Measurements from ENCODE around the gene CDH12.

CDH12 gene

GRCh38 chr5:21806271-21806670 lies 1046.9 kb downstream of the CDH12 start:
- no peaks in the 10 kb centered on the region for H3K9me3 ChIP-seq (ENCODE audit: insufficient read depth, low read depth, low read length)
- no peaks in the 10 kb centered on the region for H3K36me3 ChIP-seq (ENCODE audit: insufficient read depth, low read depth, low read length)
- H3K4me3 ChIP-seq (ENCODE audit: low read length): no peak overlapping the region
- no peak overlapping the region for H3K27ac ChIP-seq (ENCODE audit: low read length)
- no peaks in the 10 kb centered on the region for H3K27me3 ChIP-seq (ENCODE audit: insufficient read depth, low read length)
- no peak overlapping the region for H3K9ac ChIP-seq (ENCODE audit: low read depth, low read length)
- no peaks in the 10 kb centered on the region for H3K4me1 ChIP-seq (ENCODE audit: insufficient read depth, low read length)

DNA sequence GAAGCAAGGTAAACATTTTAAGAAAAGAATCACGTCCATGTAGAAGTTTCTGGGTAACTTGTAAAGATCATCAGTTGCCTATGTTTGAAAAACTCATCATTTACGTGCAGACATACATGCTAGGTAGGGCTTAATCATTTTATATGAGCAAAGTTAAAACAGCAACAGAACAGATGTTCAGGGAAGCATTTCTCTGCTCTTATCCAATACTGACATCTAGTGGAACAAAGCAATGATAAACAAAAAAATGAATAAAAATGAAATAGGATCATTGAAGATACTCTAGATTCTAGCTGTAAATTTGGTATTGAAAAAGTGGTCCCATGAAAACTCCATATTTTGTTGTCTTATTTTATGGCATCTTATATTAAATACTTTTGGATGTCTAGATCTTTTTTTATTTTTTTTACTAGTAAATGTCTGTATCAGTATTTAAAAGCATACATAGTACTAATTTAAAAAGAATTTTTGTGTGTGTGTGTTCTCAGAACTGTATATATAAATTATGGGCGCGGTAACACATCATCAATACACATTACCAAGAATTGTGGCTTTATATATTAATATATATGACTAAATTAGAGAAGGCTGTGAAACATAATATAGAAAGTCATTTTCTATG lies 1050.2 kb downstream of the CDH12 start:
- no peak overlapping the region for H3K9ac ChIP-seq (ENCODE audit: low read depth, low read length)
- H3K27ac ChIP-seq (ENCODE audit: low read length): no peak overlapping the region
- H3K9me3 ChIP-seq (ENCODE audit: insufficient read depth, low read depth, low read length): no peaks in the 10 kb centered on the region
- no peak overlapping the region for H3K4me3 ChIP-seq (ENCODE audit: low read length)
- no peaks in the 10 kb centered on the region for H3K36me3 ChIP-seq (ENCODE audit: insufficient read depth, low read depth, low read length)
- no peaks in the 10 kb centered on the region for H3K27me3 ChIP-seq (ENCODE audit: insufficient read depth, low read length)
- no peaks in the 10 kb centered on the region for H3K4me1 ChIP-seq (ENCODE audit: insufficient read depth, low read length)

GRCh38 chr5:21802100-21802499 lies 1051.0 kb downstream of the CDH12 start:
- H3K4me3 ChIP-seq (ENCODE audit: low read length): no peak overlapping the region
- H3K27ac ChIP-seq (ENCODE audit: low read length): no peak overlapping the region
- no peaks in the 10 kb centered on the region for H3K9me3 ChIP-seq (ENCODE audit: insufficient read depth, low read depth, low read length)
- no peaks in the 10 kb centered on the region for H3K36me3 ChIP-seq (ENCODE audit: insufficient read depth, low read depth, low read length)
- H3K9ac ChIP-seq (ENCODE audit: low read depth, low read length): no peak overlapping the region
- no peaks in the 10 kb centered on the region for H3K27me3 ChIP-seq (ENCODE audit: insufficient read depth, low read length)
- H3K4me1 ChIP-seq (ENCODE audit: insufficient read depth, low read length): no peaks in the 10 kb centered on the region

GRCh38 chr5:21792748-21793147 lies 1060.4 kb downstream of the CDH12 start:
- H3K9me3 ChIP-seq (ENCODE audit: insufficient read depth, low read depth, low read length): no peaks in the 10 kb centered on the region
- no peaks in the 10 kb centered on the region for H3K4me1 ChIP-seq (ENCODE audit: insufficient read depth, low read length)

GRCh38 chr5:21791304-21791703 lies 1061.8 kb downstream of the CDH12 start:
- Histone ChIP-seq H3K4me3 (ENCODE audit: low read length) (no peak overlapping the region), H3K9ac (ENCODE audit: low read depth, low read length) (no peak overlapping the region), H3K27me3 (ENCODE audit: insufficient read depth, low read length) (no peaks in the 10 kb centered on the region), H3K36me3 (ENCODE audit: insufficient read depth, low read depth, low read length) (no peaks in the 10 kb centered on the region), H3K9me3 (ENCODE audit: insufficient read depth, low read depth, low read length) (no peaks in the 10 kb centered on the region), H3K4me1 (ENCODE audit: insufficient read depth, low read length) (no peaks in the 10 kb centered on the region), H3K27ac (ENCODE audit: low read length) (no peak overlapping the region)

More at GRCh38 chr5:21792748-21793147, 1060.4 kb downstream of the CDH12 start:
- H3K27ac ChIP-seq (ENCODE audit: low read length): no peak overlapping the region
- H3K27me3 ChIP-seq (ENCODE audit: insufficient read depth, low read length): no peaks in the 10 kb centered on the region
- no peaks in the 10 kb centered on the region for H3K36me3 ChIP-seq (ENCODE audit: insufficient read depth, low read depth, low read length)
- H3K9ac ChIP-seq (ENCODE audit: low read depth, low read length): no peak overlapping the region
- no peak overlapping the region for H3K4me3 ChIP-seq (ENCODE audit: low read length)

DNA sequence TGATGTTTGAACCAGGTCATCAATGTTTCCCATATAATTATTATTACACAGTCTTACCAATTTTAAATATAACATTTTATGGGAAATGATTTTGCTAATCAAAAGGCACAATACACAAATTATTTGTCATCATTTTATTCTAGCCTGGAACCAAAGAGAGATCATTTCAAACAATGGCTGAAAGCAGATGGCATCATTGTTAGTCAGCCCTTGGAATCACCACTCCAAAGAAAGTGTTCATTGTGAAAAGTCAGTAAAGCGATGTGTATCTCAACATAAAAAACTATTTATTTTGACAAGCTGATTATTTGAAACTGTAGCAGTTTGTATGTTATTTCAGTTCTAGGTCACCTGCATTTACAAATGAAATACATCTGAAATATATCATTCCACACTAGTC lies 1068.7 kb downstream of the CDH12 start:
- Histone ChIP-seq H3K9me3 (ENCODE audit: insufficient read depth, low read depth, low read length) (no peaks in the 10 kb centered on the region), H3K27me3 (ENCODE audit: insufficient read depth, low read length) (no peaks in the 10 kb centered on the region), H3K36me3 (ENCODE audit: insufficient read depth, low read depth, low read length) (no peaks in the 10 kb centered on the region), H3K27ac (ENCODE audit: low read length) (no peak overlapping the region), H3K4me3 (ENCODE audit: low read length) (no peak overlapping the region), H3K4me1 (ENCODE audit: insufficient read depth, low read length) (no peaks in the 10 kb centered on the region), H3K9ac (ENCODE audit: low read depth, low read length) (no peak overlapping the region)

DNA sequence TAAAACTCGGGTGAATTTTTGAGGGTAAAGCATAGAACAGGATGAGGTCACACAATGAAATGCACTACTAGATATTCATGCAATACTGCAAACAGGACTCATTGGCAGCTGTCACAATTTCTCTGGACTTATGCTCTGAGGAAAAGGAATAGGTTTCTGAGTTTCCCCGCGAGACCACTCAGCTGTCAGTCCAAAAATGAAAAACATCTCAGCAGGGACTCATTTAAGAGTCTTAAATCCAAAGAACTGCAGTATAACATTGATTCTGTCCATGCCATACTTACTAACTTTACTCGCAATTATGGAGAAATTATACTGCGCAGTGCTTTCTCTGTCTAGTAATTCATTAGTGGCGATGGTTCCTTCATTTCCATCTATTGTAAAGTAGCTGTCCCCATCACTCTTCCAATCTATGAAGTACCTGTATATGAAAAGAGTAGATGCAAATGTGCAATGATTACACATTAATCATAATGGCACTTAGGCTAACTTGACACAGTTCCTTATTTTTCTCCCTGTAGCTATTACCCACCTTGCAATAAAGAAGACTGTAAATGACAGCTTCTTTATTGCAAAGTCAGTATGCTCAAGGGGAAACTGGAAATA lies 1070.0 kb downstream of the CDH12 start:
- Histone ChIP-seq H3K4me3 (ENCODE audit: low read length) (no peak overlapping the region), H3K36me3 (ENCODE audit: insufficient read depth, low read depth, low read length) (no peaks in the 10 kb centered on the region), H3K27me3 (ENCODE audit: insufficient read depth, low read length) (no peaks in the 10 kb centered on the region), H3K4me1 (ENCODE audit: insufficient read depth, low read length) (no peaks in the 10 kb centered on the region), H3K27ac (ENCODE audit: low read length) (no peak overlapping the region), H3K9ac (ENCODE audit: low read depth, low read length) (no peak overlapping the region), H3K9me3 (ENCODE audit: insufficient read depth, low read depth, low read length) (no peaks in the 10 kb centered on the region)

GRCh38 chr5:21776466-21776865 lies 1076.7 kb downstream of the CDH12 start:
- Histone ChIP-seq H3K36me3 (ENCODE audit: insufficient read depth, low read depth, low read length) (no peaks in the 10 kb centered on the region), H3K4me1 (ENCODE audit: insufficient read depth, low read length) (no peaks in the 10 kb centered on the region), H3K27me3 (ENCODE audit: insufficient read depth, low read length) (no peaks in the 10 kb centered on the region), H3K9ac (ENCODE audit: low read depth, low read length) (no peak overlapping the region), H3K9me3 (ENCODE audit: insufficient read depth, low read depth, low read length) (no peaks in the 10 kb centered on the region), H3K27ac (ENCODE audit: low read length) (no peak overlapping the region), H3K4me3 (ENCODE audit: low read length) (no peak overlapping the region)

GRCh38 chr5:21774801-21775200 lies 1078.3 kb downstream of the CDH12 start:
- Histone ChIP-seq H3K27me3 (ENCODE audit: insufficient read depth, low read length) (no peaks in the 10 kb centered on the region), H3K9me3 (ENCODE audit: insufficient read depth, low read depth, low read length) (no peaks in the 10 kb centered on the region), H3K4me3 (ENCODE audit: low read length) (no peak overlapping the region), H3K9ac (ENCODE audit: low read depth, low read length) (no peak overlapping the region), H3K27ac (ENCODE audit: low read length) (no peak overlapping the region), H3K4me1 (ENCODE audit: insufficient read depth, low read length) (no peaks in the 10 kb centered on the region), H3K36me3 (ENCODE audit: insufficient read depth, low read depth, low read length) (no peaks in the 10 kb centered on the region)

DNA sequence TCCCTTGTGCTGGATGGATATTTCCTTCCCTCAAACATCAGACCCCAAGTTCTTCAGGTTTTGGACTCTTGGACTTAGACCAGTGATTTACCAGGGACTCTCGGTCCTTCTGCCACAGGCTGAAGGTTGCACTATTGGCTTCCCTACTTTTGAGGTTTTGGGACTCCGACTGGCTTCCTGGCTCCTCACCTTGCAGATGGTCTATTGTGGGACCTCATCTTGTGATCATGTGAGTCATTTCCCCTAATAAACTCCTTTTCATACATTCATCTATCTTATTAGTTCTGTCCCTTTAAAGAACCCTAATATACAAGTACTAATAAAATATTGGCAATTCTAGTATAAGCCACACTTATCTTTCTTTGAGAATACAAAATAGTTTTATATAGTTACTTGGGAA lies 1078.9 kb downstream of the CDH12 start:
- H3K4me1 ChIP-seq (ENCODE audit: insufficient read depth, low read length): no peaks in the 10 kb centered on the region
- H3K9me3 ChIP-seq (ENCODE audit: insufficient read depth, low read depth, low read length): no peaks in the 10 kb centered on the region
- H3K4me3 ChIP-seq (ENCODE audit: low read length): no peak overlapping the region
- H3K9ac ChIP-seq (ENCODE audit: low read depth, low read length): no peak overlapping the region
- no peaks in the 10 kb centered on the region for H3K27me3 ChIP-seq (ENCODE audit: insufficient read depth, low read length)
- no peak overlapping the region for H3K27ac ChIP-seq (ENCODE audit: low read length)
- no peaks in the 10 kb centered on the region for H3K36me3 ChIP-seq (ENCODE audit: insufficient read depth, low read depth, low read length)

DNA sequence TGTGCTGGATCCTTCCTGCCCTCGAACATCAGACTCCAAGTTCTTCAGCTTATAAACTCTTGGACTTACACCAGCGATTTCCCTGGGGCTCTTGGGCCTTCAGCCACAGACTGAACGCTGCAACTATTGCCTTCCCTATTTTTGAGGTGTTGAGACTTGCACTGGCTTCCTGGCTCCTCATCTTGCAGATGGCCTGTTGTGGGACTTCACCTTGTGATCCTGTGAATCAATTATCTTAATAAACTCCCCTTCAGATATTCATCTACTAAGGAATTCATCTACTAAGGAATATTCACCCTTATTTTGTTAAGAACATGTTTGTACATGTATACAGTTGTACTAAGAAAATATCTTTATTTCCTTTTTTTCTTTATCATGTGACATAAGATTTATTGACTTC lies 1079.7 kb downstream of the CDH12 start:
- no peaks in the 10 kb centered on the region for H3K9me3 ChIP-seq (ENCODE audit: insufficient read depth, low read depth, low read length)

DNA sequence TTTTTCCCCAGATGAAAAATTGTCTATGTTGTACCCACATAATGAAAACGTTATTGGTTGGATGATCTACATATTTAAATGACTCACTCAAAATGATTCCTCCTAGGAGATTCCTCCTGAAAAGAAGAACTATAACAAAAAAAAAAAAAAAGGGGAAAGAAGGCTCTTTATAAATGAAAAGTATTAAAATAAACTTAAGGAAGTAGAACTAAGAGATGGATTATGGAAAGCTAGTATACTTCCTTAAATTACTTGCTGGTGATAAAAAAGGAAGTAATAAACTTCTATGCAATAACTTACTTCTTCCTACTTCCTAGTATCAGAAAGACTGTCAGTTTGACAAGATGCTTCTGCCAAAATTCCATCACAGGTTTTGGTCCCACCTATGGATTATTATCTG lies 1087.7 kb downstream of the CDH12 start:
- no peaks in the 10 kb centered on the region for H3K27me3 ChIP-seq (ENCODE audit: insufficient read depth, low read length)
- no peaks in the 10 kb centered on the region for H3K9me3 ChIP-seq (ENCODE audit: insufficient read depth, low read depth, low read length)
- H3K36me3 ChIP-seq (ENCODE audit: insufficient read depth, low read depth, low read length): no peaks in the 10 kb centered on the region
- no peaks in the 10 kb centered on the region for H3K4me1 ChIP-seq (ENCODE audit: insufficient read depth, low read length)
- no peak overlapping the region for H3K9ac ChIP-seq (ENCODE audit: low read depth, low read length)
- no peak overlapping the region for H3K27ac ChIP-seq (ENCODE audit: low read length)
- no peak overlapping the region for H3K4me3 ChIP-seq (ENCODE audit: low read length)

More for the DNA sequence above, 1079.7 kb downstream of the CDH12 start:
- H3K4me3 ChIP-seq (ENCODE audit: low read length): no peak overlapping the region
- no peaks in the 10 kb centered on the region for H3K4me1 ChIP-seq (ENCODE audit: insufficient read depth, low read length)
- no peaks in the 10 kb centered on the region for H3K27me3 ChIP-seq (ENCODE audit: insufficient read depth, low read length)
- no peak overlapping the region for H3K9ac ChIP-seq (ENCODE audit: low read depth, low read length)
- no peak overlapping the region for H3K27ac ChIP-seq (ENCODE audit: low read length)
- no peaks in the 10 kb centered on the region for H3K36me3 ChIP-seq (ENCODE audit: insufficient read depth, low read depth, low read length)
